Omental fat pad (tissue), 4 donors: ENCODE results near the gene LINC01488. TPM values are rescaled to one million over a fixed set of nuclear protein-coding genes. Genes with fewer than 3 reads are reported as not detected.

Experiments used
- ATAC-seq: fragments of 150-250 bp; one replicate; pipeline ENCODE4 v1.9.1; 2016; ENCODE audit warnings: mild to moderate bottlenecking, moderate library complexity; ENCODE audit not compliant: low FRiP score
- DNase-seq: peaks from one replicate; pipeline ENCODE4 v3.0.0-alpha.2; 2019; ENCODE audit warnings: low spot score
- total RNA-seq, 4 donors: library from RNA; depleted of rRNA; stranded (reverse); fragments of >200 nt; gene quantifications; one replicate each; pipeline ENCODE4 v1.1.0, GENCODE V29; 2016
- TF ChIP-seq, protein P1 (sequence below), 3 donors: fragments of 450-650 bp; IDR thresholded peaks; one replicate each; pipeline ENCODE4 v1.5.1; 2016 to 2017; ENCODE audit warnings: antibody characterized with exemption in 3 of 3, mild to moderate bottlenecking in 3 of 3, moderate library complexity in 2 of 3

LINC01488 gene
- total RNA-seq, 4 donors from 2014 or later: not detected

GRCh38 chr11:69475141-69475865, 6.2 kb upstream of the LINC01488 start:
- ATAC-seq (no peak), DNase-seq (no peak)
- TF ChIP-seq, protein P1, sequence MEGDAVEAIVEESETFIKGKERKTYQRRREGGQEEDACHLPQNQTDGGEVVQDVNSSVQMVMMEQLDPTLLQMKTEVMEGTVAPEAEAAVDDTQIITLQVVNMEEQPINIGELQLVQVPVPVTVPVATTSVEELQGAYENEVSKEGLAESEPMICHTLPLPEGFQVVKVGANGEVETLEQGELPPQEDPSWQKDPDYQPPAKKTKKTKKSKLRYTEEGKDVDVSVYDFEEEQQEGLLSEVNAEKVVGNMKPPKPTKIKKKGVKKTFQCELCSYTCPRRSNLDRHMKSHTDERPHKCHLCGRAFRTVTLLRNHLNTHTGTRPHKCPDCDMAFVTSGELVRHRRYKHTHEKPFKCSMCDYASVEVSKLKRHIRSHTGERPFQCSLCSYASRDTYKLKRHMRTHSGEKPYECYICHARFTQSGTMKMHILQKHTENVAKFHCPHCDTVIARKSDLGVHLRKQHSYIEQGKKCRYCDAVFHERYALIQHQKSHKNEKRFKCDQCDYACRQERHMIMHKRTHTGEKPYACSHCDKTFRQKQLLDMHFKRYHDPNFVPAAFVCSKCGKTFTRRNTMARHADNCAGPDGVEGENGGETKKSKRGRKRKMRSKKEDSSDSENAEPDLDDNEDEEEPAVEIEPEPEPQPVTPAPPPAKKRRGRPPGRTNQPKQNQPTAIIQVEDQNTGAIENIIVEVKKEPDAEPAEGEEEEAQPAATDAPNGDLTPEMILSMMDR (IDR thresholded peaks at IDR 0.05): no peak

- DNase-seq (no peak), ATAC-seq (no peak)
- TF ChIP-seq, protein P1 (IDR thresholded peaks at IDR 0.05): no peak
Measured at GRCh38 chr11:69475866-69476471, 5.5 kb upstream of the LINC01488 start.

- ATAC-seq (no peak), DNase-seq (no peak)
- TF ChIP-seq, protein P1 (IDR thresholded peaks at IDR 0.05): no peak
Measured at GRCh38 chr11:69476509-69476961, 4.9 kb upstream of the LINC01488 start.

DNA sequence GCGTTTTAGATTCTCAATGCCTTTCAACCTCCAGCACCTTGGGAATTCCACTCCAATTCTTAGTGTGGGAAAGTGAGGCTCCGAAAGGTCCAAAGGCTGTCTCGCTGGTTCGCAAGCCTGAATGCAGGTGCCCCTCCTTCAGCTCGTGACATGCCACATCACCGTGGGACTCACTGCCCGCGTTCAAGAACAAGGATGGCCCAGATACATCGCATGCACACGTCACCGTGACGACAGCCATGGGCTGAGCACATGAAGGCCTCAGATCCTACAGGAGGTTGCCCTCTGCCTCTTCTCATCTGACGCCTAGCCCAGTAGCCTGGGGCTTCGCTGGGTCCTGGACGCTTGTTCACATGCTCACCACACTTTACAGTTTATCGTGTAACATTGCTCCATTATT, 4.4 kb upstream of the LINC01488 start:
- TF ChIP-seq, protein P1 (IDR thresholded peaks at IDR 0.05): no peak

GRCh38 chr11:69479591-69480271, 1.7 kb upstream of the LINC01488 start:
- TF ChIP-seq, protein P1 (IDR thresholded peaks at IDR 0.05): no peak
- no peak for DNase-seq
- no peak for ATAC-seq

More for the DNA sequence above, 4.4 kb upstream of the LINC01488 start:
- DNase-seq (no peak), ATAC-seq (no peak)

- ATAC-seq: no peak
- TF ChIP-seq, protein P1 (IDR thresholded peaks at IDR 0.05): no peak
- DNase-seq: no peak
Measured at GRCh38 chr11:69480547-69481392, 693 bp upstream of the LINC01488 start.
